A673 (cell line): ENCODE data around the gene CAST.

ENCODE experiments used
- EZH2 ChIP-seq: fragments of 200-600 bp; sonication (generic); IDR thresholded peaks from 2 replicates; pipeline ENCODE4 v1.6.1; 2017; ENCODE audit warnings: borderline replicate concordance, low read depth, mild to moderate bottlenecking, mixed read lengths, antibody characterized with exemption, low read length; ENCODE audit not compliant: poor library complexity, severe bottlenecking
- TF ChIP-seq, protein P1 (sequence below): fragments of 300-800, 200-600 bp; sonication (generic); conservative IDR thresholded peaks from 2 replicates; pipeline ENCODE4 v1.5.1; 2017; ENCODE audit warnings: low read depth, mild to moderate bottlenecking, antibody characterized with exemption, low read length, moderate library complexity, mixed read lengths

DNA sequence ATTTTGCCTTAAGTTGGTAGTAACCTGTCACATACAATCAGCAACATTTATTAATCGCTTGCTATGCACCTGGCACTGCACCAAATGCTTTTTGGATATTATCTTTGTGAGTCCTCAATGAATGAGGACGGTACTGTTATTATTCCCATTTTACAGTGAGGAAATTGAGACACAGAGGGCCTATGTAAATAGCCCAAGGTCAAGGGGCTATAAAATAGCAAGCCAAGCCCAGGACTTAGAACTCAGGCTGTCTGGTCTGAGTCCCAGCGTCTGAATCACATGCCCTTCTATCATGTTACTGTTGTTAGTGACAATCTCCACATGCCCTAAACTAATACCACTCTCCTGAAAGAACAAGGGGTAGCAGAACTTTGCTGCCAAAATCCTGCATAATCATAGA is 85.5 kb downstream of the CAST start:
- TF ChIP-seq, protein P1, sequence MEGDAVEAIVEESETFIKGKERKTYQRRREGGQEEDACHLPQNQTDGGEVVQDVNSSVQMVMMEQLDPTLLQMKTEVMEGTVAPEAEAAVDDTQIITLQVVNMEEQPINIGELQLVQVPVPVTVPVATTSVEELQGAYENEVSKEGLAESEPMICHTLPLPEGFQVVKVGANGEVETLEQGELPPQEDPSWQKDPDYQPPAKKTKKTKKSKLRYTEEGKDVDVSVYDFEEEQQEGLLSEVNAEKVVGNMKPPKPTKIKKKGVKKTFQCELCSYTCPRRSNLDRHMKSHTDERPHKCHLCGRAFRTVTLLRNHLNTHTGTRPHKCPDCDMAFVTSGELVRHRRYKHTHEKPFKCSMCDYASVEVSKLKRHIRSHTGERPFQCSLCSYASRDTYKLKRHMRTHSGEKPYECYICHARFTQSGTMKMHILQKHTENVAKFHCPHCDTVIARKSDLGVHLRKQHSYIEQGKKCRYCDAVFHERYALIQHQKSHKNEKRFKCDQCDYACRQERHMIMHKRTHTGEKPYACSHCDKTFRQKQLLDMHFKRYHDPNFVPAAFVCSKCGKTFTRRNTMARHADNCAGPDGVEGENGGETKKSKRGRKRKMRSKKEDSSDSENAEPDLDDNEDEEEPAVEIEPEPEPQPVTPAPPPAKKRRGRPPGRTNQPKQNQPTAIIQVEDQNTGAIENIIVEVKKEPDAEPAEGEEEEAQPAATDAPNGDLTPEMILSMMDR = no peak
- TF ChIP-seq EZH2 = no peak
